NCI-H345 treated with DMSO at 0.1 percent for 48 hours (cell line): ENCODE data around the gene BAG1.

Experiments
- DNase-seq: peaks from one replicate; lab custom pipeline; 2025; ENCODE audit not compliant: unreplicated experiment; lab: John Stamatoyannopoulos, UW

BAG1 gene

GRCh38 chr9:33244137-33244784 lies 20.2 kb downstream of the BAG1 start:
- DNase-seq: no peak

DNA sequence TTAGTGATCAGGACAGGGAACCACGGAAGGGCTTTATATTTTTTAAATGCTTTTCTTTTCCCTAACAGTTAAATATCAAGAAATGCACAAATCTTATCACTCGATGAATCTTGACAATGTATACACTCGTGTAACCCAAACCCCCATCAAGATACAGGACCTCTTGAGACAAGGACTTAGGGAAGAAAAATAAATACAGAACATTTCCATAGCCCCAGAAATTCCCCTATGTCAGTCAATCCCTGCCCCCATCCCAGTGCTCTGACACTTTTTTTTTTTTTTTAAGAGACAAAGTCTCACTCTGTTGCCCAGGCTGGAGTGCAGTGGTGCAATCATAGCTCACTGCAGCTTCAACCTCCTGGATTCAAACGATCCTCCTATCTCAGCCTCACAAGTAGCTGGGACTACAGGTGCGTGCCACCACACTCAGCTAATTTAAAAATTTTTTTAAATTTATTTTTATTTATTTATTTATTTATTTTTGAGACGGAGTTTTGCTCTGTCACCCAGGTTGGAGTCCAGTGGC lies 21.8 kb downstream of the BAG1 start:
- DNase-seq: no peak

DNA sequence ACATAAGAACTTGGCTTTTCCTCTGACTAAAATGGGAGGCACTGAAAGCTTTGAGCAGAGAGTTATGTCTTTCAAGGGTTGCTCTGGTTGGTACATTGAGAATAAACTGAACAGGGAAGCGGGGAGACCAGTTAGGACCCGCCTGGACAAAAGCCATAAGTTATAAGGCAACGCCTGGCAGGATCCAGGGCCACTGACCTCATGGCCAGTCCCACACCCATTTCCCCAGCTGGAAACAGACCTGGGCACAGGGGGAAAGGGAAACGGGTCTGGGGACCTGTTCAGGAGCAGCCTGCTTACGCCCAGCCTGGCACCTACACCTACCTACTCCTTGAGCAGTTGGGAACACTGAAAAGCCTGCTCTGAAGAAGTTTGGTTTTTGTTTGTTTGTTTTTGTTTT lies 23.2 kb downstream of the BAG1 start:
- DNase-seq: no peak

GRCh38 chr9:33239921-33240320 lies 24.6 kb downstream of the BAG1 start, which contains the start of gene SPINK4:
TSS of gene SPINK4 (plus strand) at chr9:33240167. CDS start at chr9:33240209, 42 bp downstream.
- DNase-seq: no peak

DNA sequence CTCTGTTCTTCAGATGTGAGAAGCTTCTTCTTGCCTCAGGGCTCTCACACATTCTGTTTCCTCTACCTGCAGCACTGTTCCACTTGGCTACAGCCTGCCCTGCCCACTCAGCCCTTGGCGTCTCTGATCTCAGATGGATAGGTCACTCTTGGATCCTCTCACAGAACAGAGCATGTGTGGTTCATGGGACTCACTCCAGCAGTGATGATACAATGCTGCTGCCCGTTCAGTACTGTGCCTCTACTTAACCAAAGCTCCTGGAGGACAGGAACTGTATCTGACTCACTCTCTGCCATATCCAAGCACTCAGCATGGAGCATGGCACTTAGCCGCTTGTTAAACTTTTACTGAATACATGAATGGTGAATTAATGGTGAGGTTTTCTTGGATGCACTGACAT lies 27.9 kb downstream of the BAG1 start:
- DNase-seq: no peak

DNA sequence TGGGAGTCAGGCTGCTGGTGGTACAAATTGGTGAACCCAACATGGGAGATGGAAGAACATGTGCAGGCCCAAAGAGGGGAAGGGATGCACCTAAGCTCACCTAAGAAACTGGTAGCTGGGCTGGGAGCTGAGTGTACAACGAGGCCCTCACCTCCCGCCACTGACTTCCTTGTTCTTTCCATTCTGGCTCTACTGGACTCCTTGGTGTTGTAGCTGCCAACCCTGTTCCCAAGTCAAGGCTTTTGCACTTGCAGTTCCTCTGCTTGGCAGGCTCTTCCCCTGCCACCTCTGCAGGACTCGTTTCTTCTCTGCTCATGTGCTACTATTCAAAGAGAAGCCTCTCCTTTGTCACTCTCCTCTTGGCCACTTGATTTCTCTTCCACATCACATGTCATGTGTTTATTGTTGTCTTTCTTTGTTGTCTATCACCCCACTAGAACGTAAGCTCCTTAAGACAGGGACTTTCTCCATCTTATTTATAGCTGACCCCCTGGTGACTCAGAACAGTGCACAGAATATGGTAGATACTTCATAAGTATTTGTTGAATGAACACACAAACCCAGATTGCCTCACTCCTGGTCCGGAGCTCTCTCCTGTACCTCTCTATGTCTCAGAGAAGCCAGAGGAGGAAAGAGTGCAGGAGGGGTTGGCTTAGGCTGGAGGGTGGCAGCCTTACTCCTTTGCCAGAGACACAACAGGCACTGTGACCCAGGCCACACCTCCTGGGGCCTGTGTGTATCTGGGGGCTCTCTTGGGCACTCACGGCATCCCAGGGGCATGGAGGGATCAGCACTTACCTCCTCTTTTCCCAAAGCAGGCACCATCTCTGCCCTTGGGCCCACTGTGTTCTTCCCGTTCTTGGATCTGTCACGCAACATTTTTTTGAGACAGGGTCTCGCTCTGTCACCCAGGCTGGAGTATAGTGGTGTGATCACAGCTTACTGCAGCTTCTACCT lies 29.7 kb downstream of the BAG1 start:
- DNase-seq: no peak

DNA sequence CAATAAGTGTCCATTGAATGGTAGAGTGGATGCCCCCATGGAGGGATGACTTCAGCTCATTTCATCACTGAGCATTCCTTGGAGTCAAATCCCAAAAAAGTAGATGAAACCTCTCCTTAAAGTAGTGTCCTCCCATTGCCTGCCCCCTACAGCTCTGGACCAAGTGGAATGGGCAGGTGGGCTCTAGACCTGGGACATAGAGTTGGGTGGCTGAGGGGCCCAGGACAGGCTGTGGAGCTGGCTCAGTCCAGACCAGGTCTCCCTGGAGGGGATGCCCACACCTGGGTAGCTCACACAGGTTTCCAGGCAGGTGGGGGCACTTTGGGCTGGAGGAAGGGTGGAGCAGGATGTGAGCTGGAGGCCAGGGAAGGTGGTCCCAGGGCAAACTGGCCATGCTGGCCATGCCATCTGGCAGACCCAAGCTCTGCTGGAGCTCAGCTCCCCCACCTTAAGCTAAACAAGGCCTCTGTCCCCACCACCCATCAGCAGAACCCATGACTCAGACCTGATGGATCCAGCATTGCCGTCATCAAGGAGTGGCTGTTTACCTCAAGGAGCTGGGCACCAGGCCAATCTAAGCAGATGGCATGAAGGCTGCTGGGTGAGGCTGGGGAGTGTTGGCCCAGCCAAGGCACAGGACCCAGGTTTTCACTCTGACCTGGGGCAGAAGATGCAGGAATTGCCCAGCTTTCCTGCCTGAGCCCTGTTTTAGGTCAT lies 30.7 kb downstream of the BAG1 start:
- DNase-seq: no peak

- DNase-seq: no peak
These were observed 31.7 kb downstream of the BAG1 start for GRCh38 chr9:33232815-33233214.

GRCh38 chr9:33231623-33231942 lies 32.9 kb downstream of the BAG1 start:
- DNase-seq: no peak

DNA sequence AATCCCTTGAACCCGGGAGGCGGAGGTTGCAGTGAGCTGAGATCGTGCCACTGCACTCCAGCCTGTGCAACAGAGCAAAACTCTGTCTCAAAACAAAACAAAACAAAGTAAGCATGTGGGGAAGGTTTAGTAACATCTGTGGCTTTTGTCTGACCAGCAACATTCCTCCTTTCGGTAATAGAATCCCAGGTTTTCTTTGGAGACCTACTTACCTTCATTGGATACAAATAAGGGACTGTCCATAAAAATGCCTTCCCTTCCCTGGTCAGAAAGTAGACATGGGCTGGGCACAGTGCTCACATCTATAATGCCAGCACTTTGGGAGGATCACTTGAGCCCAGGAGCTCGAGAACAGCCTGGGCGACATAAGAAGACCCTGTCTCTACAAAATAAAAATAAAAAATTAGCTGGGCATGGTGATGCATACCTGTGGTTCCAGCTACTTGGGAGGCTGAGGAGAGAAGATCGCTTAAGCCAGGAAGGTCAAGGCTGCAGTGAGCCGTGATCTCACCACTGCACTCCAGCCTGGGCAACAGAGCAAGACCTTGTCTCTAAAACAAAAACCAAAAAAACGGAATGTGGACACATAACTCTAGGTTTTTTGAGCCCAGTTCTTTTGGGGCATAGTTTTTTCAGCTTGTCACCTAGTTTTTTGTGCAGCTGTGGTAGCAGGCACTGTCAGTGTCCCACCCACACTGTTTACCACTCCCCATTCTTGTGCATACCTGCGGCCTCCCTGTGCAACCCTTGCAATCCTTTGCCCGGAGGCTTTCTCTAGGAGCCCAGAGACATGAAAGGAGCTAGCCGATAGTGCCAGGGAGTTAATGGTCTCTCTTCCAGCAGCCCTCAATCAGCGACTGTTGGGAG lies 33.5 kb downstream of the BAG1 start:
- no peak for DNase-seq

DNA sequence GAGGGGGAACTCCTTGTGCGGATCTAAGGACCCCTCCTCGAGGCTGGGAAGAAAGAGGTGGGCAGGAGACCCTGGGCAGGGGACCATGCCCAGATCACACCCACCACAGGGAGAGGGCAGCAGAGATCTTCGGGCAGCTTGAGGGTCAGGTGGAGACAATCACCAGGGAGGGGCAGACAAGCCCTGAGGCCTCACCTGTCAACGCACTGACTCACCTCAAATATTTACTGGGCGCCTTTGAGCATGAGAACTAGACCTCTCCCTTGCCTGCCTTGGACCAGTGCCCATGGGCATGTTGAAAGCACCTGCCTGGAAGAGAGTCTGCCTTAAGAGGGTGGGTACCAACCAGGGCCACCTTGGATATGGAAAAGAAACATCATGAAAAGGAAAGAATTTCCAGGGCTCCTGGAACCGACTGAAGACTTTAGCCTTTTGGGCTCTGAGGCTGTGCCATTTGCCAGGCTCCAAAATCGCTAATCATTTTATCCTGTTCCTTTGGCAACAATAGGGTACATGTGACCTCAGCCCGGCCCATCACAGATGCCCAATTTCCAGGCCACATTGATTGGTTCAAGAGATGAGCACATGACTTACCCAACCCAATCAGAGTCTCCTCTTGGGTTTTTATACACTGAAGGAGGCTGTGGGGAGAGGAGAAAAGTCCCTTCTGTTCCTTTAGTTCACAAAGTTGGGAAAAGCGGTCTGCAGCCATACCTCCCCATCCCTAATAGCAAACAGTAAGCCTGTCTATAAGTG lies 35.0 kb downstream of the BAG1 start:
- DNase-seq: peak; percentile 6

- no peak for DNase-seq
These were observed 35.9 kb downstream of the BAG1 start for GRCh38 chr9:33228606-33229005.

DNA sequence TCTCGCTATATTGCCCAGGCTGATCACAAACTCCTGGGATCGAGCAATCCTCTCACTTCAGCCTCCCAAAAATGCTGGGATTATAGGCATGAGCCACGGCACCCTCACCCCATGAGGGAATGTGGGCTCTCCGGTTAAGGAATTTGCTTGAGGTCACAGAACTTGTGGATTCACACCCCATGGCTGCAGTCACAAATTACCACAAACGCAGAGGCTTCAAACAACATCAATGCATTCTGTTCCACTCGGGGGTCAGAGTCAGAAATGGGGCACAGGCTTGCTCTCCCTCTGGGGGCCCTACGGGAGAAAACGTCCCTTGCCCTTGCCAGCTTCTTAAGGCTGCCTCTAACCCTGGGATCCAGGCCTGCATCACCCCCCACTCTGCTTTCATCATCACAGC lies 36.8 kb downstream of the BAG1 start:
- DNase-seq: no peak

- DNase-seq: no peak
These were observed 37.5 kb downstream of the BAG1 start for GRCh38 chr9:33227008-33227398.

GRCh38 chr9:33225319-33226147 lies 39.0 kb downstream of the BAG1 start:
- DNase-seq: peak; percentile 24

GRCh38 chr9:33223696-33224095 lies 40.8 kb downstream of the BAG1 start:
- DNase-seq: no peak

GRCh38 chr9:33222031-33222430 lies 42.5 kb downstream of the BAG1 start:
- DNase-seq: no peak

- DNase-seq: no peak
These were observed 43.0 kb downstream of the BAG1 start for GRCh38 chr9:33221568-33221884.
